Measurements from ENCODE around the gene CEP164. TPM values are rescaled to one million over a fixed set of nuclear protein-coding genes. Genes with fewer than 3 reads are reported as not detected.

Gene CEP164
- total and polyA plus RNA-seq, 2 experiments from 2014 or later = 13.9 to 23.8 TPM

- Mint-ChIP-seq H3K4me1 (no peaks in the 10 kb centered on the region), H3K27ac (no peak overlapping the region), H3K27me3 (ENCODE audit: insufficient read depth, low read depth, poor library complexity) (peaks cover 1% of the 10 kb centered on the region), H3K4me3 (no peak overlapping the region), H3K9me3 (no peaks in the 10 kb centered on the region; the same call in 2 of the 3 replicates), H3K36me3 (ENCODE audit: low read depth) (peaks cover 23% of the 10 kb centered on the region)
- Histone ChIP-seq H3F3A (replicated peaks; ENCODE audit: low read depth) (no peaks in the 10 kb centered on the region), H3K27me3 (ENCODE audit: insufficient read depth) (no peaks in the 10 kb centered on the region), H4K20me1 (replicated peaks; ENCODE audit: insufficient read depth) (no peaks in the 10 kb centered on the region), H2AFZ (no peak overlapping the region), H3K4me2 (no peak overlapping the region), H3K9me2 (ENCODE audit: insufficient read depth) (no peaks in the 10 kb centered on the region), H3K36me3 (ENCODE audit: insufficient read depth) (no peaks in the 10 kb centered on the region), H3K4me3 (no peak overlapping the region), H3K27ac (ENCODE audit: low read depth) (no peak overlapping the region), H3K79me2 (replicated peaks; ENCODE audit: insufficient read depth) (no peaks in the 10 kb centered on the region), H3K4me1 (ENCODE audit: insufficient read depth) (no peaks in the 10 kb centered on the region)
- DNase-seq (ENCODE audit: low spot score) (no peak), ATAC-seq (no peak)
- no peak for TF ChIP-seq NANOG (IDR thresholded peaks at IDR 0.05; ENCODE audit: borderline replicate concordance)
- TF ChIP-seq ETS1 (IDR thresholded peaks at IDR 0.05) = no peak
- TF ChIP-seq JUNB (IDR thresholded peaks at IDR 0.05; ENCODE audit: unreplicated experiment) = no peak
- no peak for TF ChIP-seq CTCF (conservative IDR thresholded peaks at IDR 0.05; ENCODE audit: low read depth in 2 of 2)
- no peak for TF ChIP-seq POLR2AphosphoS5 (IDR thresholded peaks at IDR 0.05; ENCODE audit: low read depth)
- no peak for TF ChIP-seq STAT1 (IDR thresholded peaks at IDR 0.05; ENCODE audit: unreplicated experiment)
- TF ChIP-seq ZNF331 (CRISPR knock-in tag; IDR thresholded peaks at IDR 0.05; ENCODE audit: low read depth) = no peak
- TF ChIP-seq ZNF462 (CRISPR knock-in tag; IDR thresholded peaks at IDR 0.05) = no peak
- TF ChIP-seq ZNF114 (CRISPR knock-in tag; IDR thresholded peaks at IDR 0.05) = no peak
- TF ChIP-seq CREB1 (CRISPR knock-in tag; IDR thresholded peaks at IDR 0.05; ENCODE audit: low read depth) = no peak
- no peak for TF ChIP-seq EZH2phosphoT487 (IDR thresholded peaks at IDR 0.05; ENCODE audit: unreplicated experiment)
- no peak for TF ChIP-seq REST (IDR thresholded peaks at IDR 0.05; ENCODE audit: unreplicated experiment)
- TF ChIP-seq EZH2 (IDR thresholded peaks at IDR 0.05; ENCODE audit: low read depth, unreplicated experiment) = no peak
Measured at GRCh38 chr11:117369534-117369933, 41.9 kb downstream of the CEP164 start.
